NCI-H524 (cell line): ENCODE measurements around the gene KAT6B.

Experiments
- DNase-seq, 2 experiments: peaks; one replicate each; lab custom pipeline; 2025; lab: John Stamatoyannopoulos, UW

The KAT6B gene

GRCh38 chr10:74921744-74922143 lies 95.3 kb downstream of the KAT6B start:
- DNase-seq: peak; percentile 4 to 48

DNA sequence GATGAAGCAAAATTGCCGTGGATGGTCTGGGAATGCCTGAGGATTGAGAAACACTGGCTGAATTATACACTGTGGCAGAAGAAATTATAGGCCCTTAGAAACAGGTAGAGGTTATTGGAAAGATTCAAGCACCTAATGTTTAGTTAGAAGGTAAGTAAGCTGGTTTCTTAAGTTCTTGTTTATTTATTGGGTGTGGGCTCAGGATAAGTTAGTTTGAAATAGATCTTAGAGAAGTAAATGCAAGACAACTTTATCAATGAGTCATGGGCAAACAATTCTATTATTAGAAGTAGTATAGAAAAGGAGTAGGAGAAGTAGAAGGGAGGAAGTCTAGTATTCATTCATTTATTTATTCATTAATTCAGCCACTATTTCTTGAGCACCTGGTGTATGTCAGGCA lies 96.5 kb downstream of the KAT6B start:
- DNase-seq: no peak

- peak; percentile 49 to 67 for DNase-seq
Observed at GRCh38 chr10:74923556-74923955, 97.2 kb downstream of the KAT6B start.

DNA sequence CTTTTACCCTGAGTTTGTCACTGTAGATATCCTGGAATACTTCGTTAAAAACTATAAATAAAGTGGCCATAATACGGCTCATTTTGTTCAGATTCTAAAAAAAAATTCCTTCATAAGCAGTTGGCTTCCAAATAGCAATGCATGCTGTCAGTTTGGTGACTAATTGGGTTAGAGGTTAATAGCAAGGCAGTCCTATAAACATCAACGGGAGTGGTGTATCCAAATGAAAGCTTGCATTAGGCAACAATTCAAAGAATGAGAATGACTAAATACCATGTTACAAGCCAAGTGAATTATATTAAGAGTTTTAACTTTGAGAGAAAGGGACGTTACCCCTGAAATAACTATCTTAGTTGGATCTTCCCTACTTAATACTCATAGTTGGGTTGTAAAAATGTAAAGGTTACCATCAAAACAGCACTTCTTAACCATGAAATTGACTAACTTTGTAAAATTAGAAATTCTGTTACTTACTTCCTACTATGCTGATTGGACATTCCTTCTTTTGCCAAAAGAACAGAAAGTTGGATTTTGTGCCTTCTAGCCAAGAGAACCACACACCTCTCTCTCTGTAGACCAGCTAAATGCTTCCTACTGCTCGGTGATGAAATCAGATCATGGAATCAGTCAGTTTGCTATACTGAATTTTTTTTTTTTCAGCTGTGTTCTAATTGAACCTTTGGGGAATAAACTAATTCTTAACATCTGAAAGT lies 98.0 kb downstream of the KAT6B start:
- DNase-seq: no peak

GRCh38 chr10:74925291-74925690 lies 98.9 kb downstream of the KAT6B start:
- DNase-seq: no peak

DNA sequence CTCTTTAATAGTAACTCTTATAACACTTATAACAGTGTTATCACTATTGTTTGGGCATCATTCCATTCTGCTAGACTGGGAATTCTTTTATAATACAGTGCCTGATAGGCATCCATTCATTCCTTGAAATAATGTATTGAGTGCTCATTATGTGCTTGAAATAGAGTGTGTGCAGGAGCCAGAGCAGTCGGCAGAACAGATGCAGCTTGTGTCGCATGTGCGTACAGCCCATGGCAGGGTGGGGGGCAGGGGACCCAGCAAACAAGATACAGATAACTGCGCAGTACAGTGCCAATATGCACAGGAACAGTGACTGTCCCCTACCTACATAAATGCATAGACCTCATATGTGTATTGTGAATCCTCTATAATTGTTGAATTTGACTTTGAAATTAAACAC lies 99.3 kb downstream of the KAT6B start:
- DNase-seq: peak; percentile 2 to 35

GRCh38 chr10:74926791-74927585 lies 100.6 kb downstream of the KAT6B start:
- DNase-seq: no peak

GRCh38 chr10:74927701-74928100 lies 101.3 kb downstream of the KAT6B start:
- no peak for DNase-seq

- DNase-seq: no peak
Observed at GRCh38 chr10:74928742-74929191, 102.4 kb downstream of the KAT6B start.

- DNase-seq: no peak
Observed at GRCh38 chr10:74929197-74929596, 102.8 kb downstream of the KAT6B start.

DNA sequence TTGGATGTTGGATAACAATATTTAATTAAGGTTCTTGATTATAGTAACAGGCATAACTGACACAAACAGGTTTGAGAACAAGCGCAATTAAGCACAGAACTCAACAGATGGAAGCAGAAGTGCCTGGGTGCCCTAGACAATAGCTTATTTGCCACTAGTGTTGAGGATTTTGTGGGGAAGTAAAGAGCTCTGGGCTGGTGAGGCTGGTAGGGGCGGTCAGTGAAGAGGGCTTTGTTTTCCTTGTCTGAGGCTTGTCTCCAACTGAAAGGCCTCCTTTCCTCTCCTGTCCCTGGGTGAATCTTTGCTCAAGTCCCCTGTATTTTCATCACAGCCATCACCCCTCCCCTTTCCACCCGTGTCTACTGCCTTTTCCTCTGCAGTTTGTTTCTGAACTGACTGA lies 104.6 kb downstream of the KAT6B start:
- DNase-seq: peak; percentile 11 to 60

- DNase-seq: peak; percentile 59 to 82
Observed at GRCh38 chr10:74932648-74933047, 106.2 kb downstream of the KAT6B start.

GRCh38 chr10:74934100-74934812 lies 107.9 kb downstream of the KAT6B start:
- no peak for DNase-seq

GRCh38 chr10:74936577-74937265 lies 110.3 kb downstream of the KAT6B start:
- DNase-seq: no peak

DNA sequence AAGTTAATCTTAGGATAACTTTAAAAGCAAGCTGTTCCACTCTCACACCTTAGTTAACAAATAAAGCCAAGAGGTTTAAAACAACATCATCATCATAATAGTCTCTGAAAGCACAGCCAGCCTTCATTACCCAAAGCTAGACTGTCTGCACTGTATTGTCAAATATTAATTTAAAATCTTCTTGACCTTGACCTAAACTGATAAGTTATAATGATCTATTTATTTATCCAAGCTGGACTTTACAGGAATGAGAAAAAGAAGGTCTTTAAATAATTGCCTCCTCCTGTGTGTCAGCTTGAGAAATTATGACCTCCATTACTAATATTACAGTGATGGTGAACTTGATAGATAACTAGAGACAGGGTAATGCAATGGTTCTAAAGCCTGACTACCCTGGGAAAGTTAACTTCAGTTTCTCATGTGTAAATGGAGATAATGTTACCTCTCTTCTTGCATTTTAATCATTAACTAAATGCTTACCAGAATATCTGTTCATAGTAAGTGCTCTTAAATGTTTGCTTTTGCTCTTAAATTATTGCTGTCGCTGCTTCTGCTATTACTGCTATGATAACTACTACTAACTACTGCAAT lies 111.0 kb downstream of the KAT6B start:
- no peak for DNase-seq

GRCh38 chr10:74944205-74944604 lies 117.8 kb downstream of the KAT6B start:
- no peak for DNase-seq

DNA sequence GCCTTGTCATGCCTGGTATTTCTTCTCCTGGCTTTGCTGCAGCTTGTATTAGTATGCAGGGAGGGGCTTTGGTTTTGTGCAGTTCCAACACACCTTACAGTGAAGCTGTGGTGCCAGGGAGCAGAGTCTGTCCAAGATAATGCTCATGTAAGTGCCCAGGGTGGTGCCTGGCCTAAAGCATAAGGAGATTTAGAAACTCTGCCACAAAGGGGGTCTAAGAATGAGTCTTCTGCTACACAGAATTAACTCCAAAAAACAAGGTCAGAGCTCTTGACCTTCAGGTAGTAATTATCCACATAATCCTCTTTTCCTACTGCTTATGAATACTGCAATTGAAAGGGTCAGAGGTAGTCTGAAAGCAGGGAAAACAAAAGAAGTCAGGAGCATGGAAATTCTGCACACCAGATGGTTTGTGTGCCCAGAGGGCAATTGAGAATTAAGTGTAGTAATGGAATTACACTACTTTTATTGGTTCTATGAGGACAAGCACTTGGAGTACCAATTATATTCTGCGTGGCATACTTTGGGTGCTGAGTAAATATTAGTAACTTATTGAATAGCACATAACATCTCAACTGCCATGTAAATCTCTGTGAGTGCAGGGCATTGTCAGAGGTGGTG lies 121.5 kb downstream of the KAT6B start:
- peak; percentile 80 to 91 for DNase-seq

DNA sequence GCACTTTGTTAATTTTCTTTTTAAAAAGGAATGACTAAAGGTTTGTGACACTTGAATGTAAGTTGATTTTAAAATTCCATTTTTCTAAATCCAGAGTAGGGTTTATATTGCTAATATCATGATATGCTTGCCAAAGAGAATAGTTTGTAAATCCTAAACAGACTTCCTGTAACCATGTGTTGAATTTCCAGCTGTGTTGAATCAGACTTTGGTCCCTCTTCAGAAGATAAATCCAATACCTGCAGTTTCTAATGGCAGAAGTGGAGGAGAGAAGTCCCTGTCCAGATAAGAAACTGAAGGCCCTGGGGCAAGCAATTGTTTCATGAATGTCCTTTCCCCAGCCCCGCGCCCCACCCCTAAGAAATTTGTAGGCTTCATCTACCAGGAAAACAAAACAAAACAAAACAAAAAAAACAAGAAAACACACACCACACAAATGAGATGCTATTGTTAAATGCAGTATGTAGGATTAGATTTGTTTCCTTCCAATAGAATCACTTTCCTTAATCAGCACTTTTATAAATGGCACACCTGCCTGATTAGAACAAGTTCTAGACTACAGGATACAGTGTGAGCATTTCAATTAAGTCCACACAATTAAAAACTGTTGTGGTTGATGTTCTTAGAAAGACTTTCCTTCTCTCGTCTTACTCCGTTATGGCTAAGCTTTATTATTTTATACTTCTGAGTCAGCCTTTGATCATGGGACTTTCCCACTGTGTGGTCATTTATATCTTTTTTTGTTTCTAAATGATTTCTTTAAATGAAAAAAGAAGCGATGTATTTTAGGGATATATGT lies 122.8 kb downstream of the KAT6B start:
- no peak for DNase-seq

GRCh38 chr10:74949843-74950765 lies 123.7 kb downstream of the KAT6B start:
- DNase-seq: peak in 1 of 2 experiments; percentile 11
